OCI-LY3 (cell line): ENCODE measurements around the gene WFDC9.
"Not testable (repeated sequence)": the region's sequence is repeated elsewhere in the genome, so short reads cannot be mapped to it uniquely, and the experiment has no call there.

ENCODE experiments used
- H2AFZ ChIP-seq: fragments of 200-600, 300-600 bp; shearing (Covaris generic); 2 replicates; pipeline ENCODE4 v1.6.0; 2014; ENCODE audit warnings: antibody characterized with exemption, low read depth, low read length
- H3K27ac ChIP-seq: fragments of 200-600, 300-600 bp; sonication (generic); 2 replicates; pipeline ENCODE4 v1.5.1; 2014; ENCODE audit warnings: mild to moderate bottlenecking, low read length, moderate library complexity, mixed read lengths
- H3K27me3 ChIP-seq: fragments of 200-600, 300-600 bp; sonication (generic); 2 replicates; pipeline ENCODE4 v1.6.1; 2014; ENCODE audit warnings: low read depth, low read length, mixed read lengths
- H3K36me3 ChIP-seq: fragments of 200-600, 300-600 bp; sonication (generic); replicated peaks from 2 replicates; pipeline ENCODE3; 2014; ENCODE audit warnings: low read depth, low read length, mixed read lengths
- H3K4me1 ChIP-seq: fragments of 300-600, 200-600 bp; sonication (generic); 2 replicates; pipeline ENCODE4 v1.6.1; 2014; ENCODE audit warnings: low read length, mixed read lengths
- H3K4me2 ChIP-seq: fragments of 200-600, 300-600 bp; sonication (generic); 2 replicates; pipeline ENCODE4 v1.6.1; 2014; ENCODE audit warnings: low read length, mixed read lengths
- H3K4me3 ChIP-seq: fragments of 300-600, 200-600 bp; sonication (generic); 2 replicates; pipeline ENCODE4 v1.5.1; 2014; ENCODE audit warnings: antibody characterized with exemption, mild to moderate bottlenecking, low read length, moderate library complexity
- H3K79me2 ChIP-seq: fragments of 300-600, 200-600 bp; shearing (Covaris generic); 2 replicates; pipeline ENCODE4 v1.6.1; 2014; ENCODE audit warnings: mild to moderate bottlenecking, low read length, mixed read lengths
- H3K9ac ChIP-seq: fragments of 300-600, 200-600 bp; shearing (Covaris generic); 2 replicates; pipeline ENCODE4 v1.6.0; 2014; ENCODE audit warnings: mild to moderate bottlenecking, low read length, moderate library complexity
- H3K9me3 ChIP-seq: fragments of 200-600, 300-600 bp; shearing (Covaris generic); 2 replicates; pipeline ENCODE4 v1.6.1; 2014; ENCODE audit warnings: low read length, mixed read lengths; ENCODE audit not compliant: insufficient read depth
- H4K20me1 ChIP-seq: fragments of 200-600, 300-600 bp; sonication (generic); 2 replicates; pipeline ENCODE4 v1.6.1; 2016; ENCODE audit warnings: low read length, mixed read lengths; ENCODE audit not compliant: insufficient read depth
- CTCF ChIP-seq: fragments of 200-600, 300-600 bp; sonication (generic); IDR thresholded peaks from 2 replicates; pipeline ENCODE4 v1.5.1; 2014; ENCODE audit warnings: antibody characterized with exemption, low read length, low read depth
- EZH2phosphoT487 ChIP-seq: fragments of 200-600 bp; shearing (Covaris generic); IDR thresholded peaks from 2 replicates; pipeline ENCODE4 v1.6.1; 2018; ENCODE audit warnings: antibody characterized with exemption, mixed run types, low read depth

Gene WFDC9

GRCh38 chr20:45631184-45631583 lies at the start of gene WFDC9:
TSS of gene WFDC9 (minus strand) at chr20:45631284. CDS start at chr20:45610181, 21,103 bp downstream.
- Histone ChIP-seq H3K27me3 (peaks cover 47% of the 10 kb centered on the region), H3K27ac (no peak within 1 kb of the TSS), H3K79me2 (no peaks in the 10 kb centered on the region), H3K36me3 (no peaks in the 10 kb centered on the region), H4K20me1 (no peaks in the 10 kb centered on the region), H2AFZ (no peak within 1 kb of the TSS), H3K4me1 (no peaks in the 10 kb centered on the region), H3K4me2 (no peak within 1 kb of the TSS), H3K9ac (no peak within 1 kb of the TSS), H3K4me3 (no peak within 1 kb of the TSS), H3K9me3 (no peaks in the 10 kb centered on the region)
- TF ChIP-seq EZH2phosphoT487 (no peak), CTCF (no peak)

GRCh38 chr20:45679650-45680049 lies 48.6 kb upstream of the WFDC9 start:
- no peaks in the 10 kb centered on the region for H3K36me3 ChIP-seq
- H3K4me2 ChIP-seq, result no peak overlapping the region
- no peak overlapping the region for H3K4me3 ChIP-seq
- peaks cover 26% of the 10 kb centered on the region for H3K27me3 ChIP-seq
- H3K9me3 ChIP-seq, result peaks cover 19% of the 10 kb centered on the region; the same call in 1 of the 2 replicates
- no peaks in the 10 kb centered on the region for H4K20me1 ChIP-seq
- H3K79me2 ChIP-seq, result no peaks in the 10 kb centered on the region
- no peaks in the 10 kb centered on the region for H3K4me1 ChIP-seq
- H3K27ac ChIP-seq, result no peak overlapping the region
- no peak for TF ChIP-seq EZH2phosphoT487
- TF ChIP-seq CTCF, result no peak
- H2AFZ ChIP-seq, result no peak overlapping the region
- no peak overlapping the region for H3K9ac ChIP-seq

- no peaks in the 10 kb centered on the region for H3K79me2 ChIP-seq
- no peaks in the 10 kb centered on the region for H3K36me3 ChIP-seq
- H3K27me3 ChIP-seq, result peaks cover 56% of the 10 kb centered on the region
- H3K4me2 ChIP-seq, result no peak overlapping the region
- H3K4me1 ChIP-seq, result no peaks in the 10 kb centered on the region
- TF ChIP-seq CTCF, result no peak
- TF ChIP-seq EZH2phosphoT487, result no peak
- H3K27ac ChIP-seq, result no peak overlapping the region
- no peak overlapping the region for H3K9ac ChIP-seq
- H3K4me3 ChIP-seq, result no peak overlapping the region
- H2AFZ ChIP-seq, result no peak overlapping the region
- H3K9me3 ChIP-seq, result 0 out of 2 replicates have a peak, but pooled peaks cover 5% of the 10 kb centered on the region
- H4K20me1 ChIP-seq, result no peaks in the 10 kb centered on the region
These were observed 41.7 kb upstream of the WFDC9 start for GRCh38 chr20:45672765-45673164.

- H2AFZ ChIP-seq, result no peak within 1 kb of the TSS
- H3K9me3 ChIP-seq, result no peaks in the 10 kb centered on the region
- H3K27ac ChIP-seq, result no peak within 1 kb of the TSS
- H4K20me1 ChIP-seq, result no peaks in the 10 kb centered on the region
- H3K4me2 ChIP-seq, result no peak within 1 kb of the TSS
- H3K4me3 ChIP-seq, result no peak within 1 kb of the TSS
- H3K4me1 ChIP-seq, result no peaks in the 10 kb centered on the region
- H3K79me2 ChIP-seq, result no peaks in the 10 kb centered on the region
- H3K27me3 ChIP-seq, result peaks cover 53% of the 10 kb centered on the region
- TF ChIP-seq CTCF, result no peak
- TF ChIP-seq EZH2phosphoT487, result no peak
- H3K36me3 ChIP-seq, result no peaks in the 10 kb centered on the region
- no peak within 1 kb of the TSS for H3K9ac ChIP-seq
These were observed 39.1 kb upstream of the WFDC9 start, which contains the start of gene WFDC11 for GRCh38 chr20:45670139-45670538. TSS of gene WFDC11 (minus strand) at chr20:45670239. CDS start at chr20:45650600, 19,639 bp downstream.

GRCh38 chr20:45657038-45657437 lies 26.0 kb upstream of the WFDC9 start:
- H3K9ac ChIP-seq, H3K9me3 ChIP-seq, H2AFZ ChIP-seq, H3K4me2 ChIP-seq, H3K27ac ChIP-seq, H3K79me2 ChIP-seq, H3K36me3 ChIP-seq, H3K27me3 ChIP-seq, H3K4me3 ChIP-seq, H4K20me1 ChIP-seq, H3K4me1 ChIP-seq: not testable (repeated sequence)

GRCh38 chr20:45651726-45652125 lies 20.6 kb upstream of the WFDC9 start:
- H2AFZ ChIP-seq, H3K9ac ChIP-seq, H3K4me2 ChIP-seq, H3K79me2 ChIP-seq, H3K4me3 ChIP-seq, H4K20me1 ChIP-seq, H3K27me3 ChIP-seq, H3K4me1 ChIP-seq, H3K27ac ChIP-seq, H3K36me3 ChIP-seq, H3K9me3 ChIP-seq: not testable (repeated sequence)
